Activated T-cell treated with anti-CD3 and anti-CD28 coated beads, Interleukin-2, amount 50 U/mL, for 48 hours (primary cell): Measurements from ENCODE around the gene RRM2.

Source experiments
- DNase-seq, 2 experiments: peaks; one replicate each; pipeline ENCODE4 v3.0.0-alpha.2; 2020

RRM2 gene

GRCh38 chr2:10122500-10123280, at the start of gene RRM2:
Gene RRM2, plus strand, starts transcription at chr2:10122739. Its CDS starts 60 bp downstream, at chr2:10122799.
- DNase-seq, result peak; percentile 97

- DNase-seq, result no peak
These were observed 48.8 kb upstream of the RRM2 start for GRCh38 chr2:10073706-10074105.

- no peak for DNase-seq
These were observed 47.4 kb upstream of the RRM2 start for GRCh38 chr2:10075101-10075500.

GRCh38 chr2:10075571-10076209, 46.8 kb upstream of the RRM2 start:
- DNase-seq, result no peak

GRCh38 chr2:10076511-10076910, 46.0 kb upstream of the RRM2 start:
- no peak for DNase-seq

GRCh38 chr2:10076988-10077527, 45.5 kb upstream of the RRM2 start:
- no peak for DNase-seq

GRCh38 chr2:10078001-10078400, 44.5 kb upstream of the RRM2 start:
- DNase-seq, result no peak

- no peak for DNase-seq
These were observed 43.8 kb upstream of the RRM2 start for GRCh38 chr2:10078704-10079265.

GRCh38 chr2:10079266-10079869, 43.2 kb upstream of the RRM2 start:
- peak in 1 of 2 experiments; percentile 44 for DNase-seq

GRCh38 chr2:10079870-10080535, 42.5 kb upstream of the RRM2 start, which contains the start of gene CYS1:
Gene CYS1, minus strand, starts transcription at chr2:10080411. Its CDS starts 188 bp downstream, at chr2:10080223.
- DNase-seq, result peak in 1 of 2 experiments; percentile 41

GRCh38 chr2:10080536-10081304, 41.8 kb upstream of the RRM2 start:
- peak in 1 of 2 experiments; percentile 37 for DNase-seq

GRCh38 chr2:10083046-10083445, 39.5 kb upstream of the RRM2 start:
- no peak for DNase-seq

GRCh38 chr2:10083692-10084211, 38.8 kb upstream of the RRM2 start:
- DNase-seq, result no peak

- no peak for DNase-seq
These were observed 38.2 kb upstream of the RRM2 start for GRCh38 chr2:10084223-10084865.

- no peak for DNase-seq
These were observed 37.4 kb upstream of the RRM2 start for GRCh38 chr2:10085043-10085667.

- no peak for DNase-seq
These were observed 36.9 kb upstream of the RRM2 start for GRCh38 chr2:10085668-10086059.

GRCh38 chr2:10086950-10087349, 35.6 kb upstream of the RRM2 start:
- no peak for DNase-seq

GRCh38 chr2:10087360-10087759, 35.2 kb upstream of the RRM2 start:
- DNase-seq, result no peak

GRCh38 chr2:10089565-10090190, 32.9 kb upstream of the RRM2 start:
- DNase-seq, result no peak
